ENCODE measurements around the gene SKI.

- no peak for TF ChIP-seq CTCF (IDR thresholded peaks at IDR 0.05; ENCODE audit: low read depth, low read length)
- no peak for TF ChIP-seq EZH2phosphoT487 (IDR thresholded peaks at IDR 0.05; ENCODE audit: low read depth)
These were observed 40.4 kb downstream of the SKI start for GRCh38 chr1:2268285-2269056.

Measured in OCI-LY3 (cell line).